Lower lobe of right lung (tissue), 2 donors: ENCODE data around the gene STAT1. TPM values are rescaled to one million over a fixed set of nuclear protein-coding genes. Genes with fewer than 3 reads are reported as not detected.

Experiments used
- ATAC-seq, 2 donors: fragments of 200-7000 bp; cut with Tn5 transposase; one replicate each; pipeline ENCODE4 v1.9.1; 2020 to 2022; ENCODE audit warnings: mild to moderate bottlenecking in 2 of 2, moderate library complexity in 2 of 2
- DNase-seq: peaks from one replicate; pipeline ENCODE4 v3.0.0-alpha.2; 2020
- H3K27ac ChIP-seq: fragments of 200-600 bp; one replicate; pipeline ENCODE4 v1.8.0; 2022
- H3K27me3 ChIP-seq: fragments of 200-600 bp; one replicate; pipeline ENCODE4 v1.8.0; 2022; ENCODE audit warnings: low read depth
- H3K36me3 ChIP-seq: fragments of 200-600 bp; one replicate; pipeline ENCODE4 v1.8.0; 2022; ENCODE audit warnings: mild to moderate bottlenecking
- H3K4me1 ChIP-seq: fragments of 200-600 bp; one replicate; pipeline ENCODE4 v1.8.0; 2022
- H3K4me3 ChIP-seq: fragments of 200-600 bp; one replicate; pipeline ENCODE4 v1.8.0; 2022; ENCODE audit warnings: mild to moderate bottlenecking
- H3K9me3 ChIP-seq: fragments of 200-600 bp; one replicate; pipeline ENCODE4 v1.8.0; 2022
- CTCF ChIP-seq: fragments of 200-600 bp; IDR thresholded peaks from one replicate; pipeline ENCODE4 v1.8.0; 2022; ENCODE audit warnings: antibody characterized with exemption, mild to moderate bottlenecking
- intact Hi-C: fragments of 100-400 bp; cut with DNase I; formaldehyde crosslinking; loops from one replicate; pipeline ENCODE4 v1.11.0; 2022
- total RNA-seq: library from RNA; stranded (reverse); fragmentation: NEBNext Ultra II Directional; extraction: Animal tissue kit (Norgen Biotek cat#: 25700); gene quantifications from one replicate; pipeline ENCODE4 v1.2.1, GENCODE V29; 2021
- donor health status: DM: no; HTN: yes; CAD: no; lungs with severe emphysema.

Gene STAT1
- total RNA-seq, 1 donor from 2014 or later, result 103 TPM

GRCh38 chr2:190986221-190986953, 27.6 kb downstream of the STAT1 start:
- no peak overlapping the region for H3K27ac ChIP-seq
- no peaks in the 10 kb centered on the region for H3K4me1 ChIP-seq
- H3K4me3 ChIP-seq, result no peak overlapping the region
- H3K27me3 ChIP-seq, result no peaks in the 10 kb centered on the region
- ATAC-seq, result no peak
- no peaks in the 10 kb centered on the region for H3K9me3 ChIP-seq
- peaks cover 100% of the 10 kb centered on the region for H3K36me3 ChIP-seq
- intact Hi-C loops, result no loop called here
- no peak for TF ChIP-seq CTCF
- DNase-seq, result no peak

GRCh38 chr2:190984595-190984994, 29.4 kb downstream of the STAT1 start:
- Histone ChIP-seq H3K27ac (no peak overlapping the region), H3K4me1 (peaks cover 11% of the 10 kb centered on the region), H3K36me3 (peaks cover 100% of the 10 kb centered on the region), H3K9me3 (no peaks in the 10 kb centered on the region), H3K4me3 (no peak overlapping the region), H3K27me3 (no peaks in the 10 kb centered on the region)
- DNase-seq (no peak), ATAC-seq (no peak)
- intact Hi-C loops, result no loop called here
- no peak for TF ChIP-seq CTCF

GRCh38 chr2:190982262-190983034, 31.5 kb downstream of the STAT1 start:
- no peak for ATAC-seq
- Histone ChIP-seq H3K27ac (no peak overlapping the region), H3K36me3 (peaks cover 100% of the 10 kb centered on the region), H3K27me3 (no peaks in the 10 kb centered on the region), H3K9me3 (no peaks in the 10 kb centered on the region), H3K4me1 (peaks cover 19% of the 10 kb centered on the region), H3K4me3 (no peak overlapping the region)
- no peak for TF ChIP-seq CTCF
- intact Hi-C loops, result no loop called here
- DNase-seq, result no peak

- Histone ChIP-seq H3K27ac (no peak overlapping the region), H3K4me1 (peaks cover 19% of the 10 kb centered on the region), H3K9me3 (no peaks in the 10 kb centered on the region), H3K4me3 (no peak overlapping the region), H3K36me3 (peaks cover 100% of the 10 kb centered on the region), H3K27me3 (no peaks in the 10 kb centered on the region)
- intact Hi-C loops, result no loop called here
- ATAC-seq (no peak), DNase-seq (no peak)
- TF ChIP-seq CTCF, result no peak
Measured at GRCh38 chr2:190981733-190982132, 32.2 kb downstream of the STAT1 start.

GRCh38 chr2:190981333-190981732, 32.6 kb downstream of the STAT1 start:
- no peak for TF ChIP-seq CTCF
- Histone ChIP-seq H3K27me3 (no peaks in the 10 kb centered on the region), H3K36me3 (peaks cover 100% of the 10 kb centered on the region), H3K4me3 (no peak overlapping the region), H3K27ac (peak overlapping the region; percentile 76), H3K9me3 (no peaks in the 10 kb centered on the region), H3K4me1 (peaks cover 19% of the 10 kb centered on the region)
- no peak for ATAC-seq
- no peak for DNase-seq
- intact Hi-C loops, result no loop called here
